Ishikawa (cell line): ENCODE data around the gene SPATA16.

Experiments
- CEBPB ChIP-seq: IDR thresholded peaks from 2 replicates; pipeline ENCODE4 v1.6.1; 2012
- CREB1 ChIP-seq: IDR thresholded peaks from 2 replicates; pipeline ENCODE4 v1.6.1; 2012; ENCODE audit warnings: low read depth
- EGR1 ChIP-seq: IDR thresholded peaks from 2 replicates; pipeline ENCODE4 v1.6.1; 2012
- EP300 ChIP-seq: IDR thresholded peaks from 2 replicates; pipeline ENCODE4 v1.6.1; 2012; ENCODE audit warnings: borderline replicate concordance
- FOXM1 ChIP-seq: IDR thresholded peaks from 2 replicates; pipeline ENCODE4 v1.6.1; 2012; ENCODE audit warnings: low read depth, borderline replicate concordance
- RAD21 ChIP-seq: IDR thresholded peaks from 2 replicates; pipeline ENCODE4 v1.6.1; 2012; ENCODE audit warnings: low read depth
- REST ChIP-seq: IDR thresholded peaks from 2 replicates; pipeline ENCODE4 v1.6.1; 2012; ENCODE audit warnings: low read depth, mild to moderate bottlenecking
- TAF1 ChIP-seq: IDR thresholded peaks from 2 replicates; pipeline ENCODE4 v1.6.1; 2012; ENCODE audit warnings: low read depth, mild to moderate bottlenecking
- TCF12 ChIP-seq: IDR thresholded peaks from 2 replicates; pipeline ENCODE4 v1.6.1; 2012; ENCODE audit warnings: low read depth
- TEAD4 ChIP-seq: IDR thresholded peaks from 2 replicates; pipeline ENCODE4 v1.6.1; 2012
- YY1 ChIP-seq: IDR thresholded peaks from 2 replicates; pipeline ENCODE4 v1.6.1; 2012; ENCODE audit warnings: low read depth
- ZBTB7A ChIP-seq: IDR thresholded peaks from 2 replicates; pipeline ENCODE4 v1.6.1; 2012; ENCODE audit warnings: low read depth
- TF ChIP-seq, protein P1 (sequence below): IDR thresholded peaks from 2 replicates; pipeline ENCODE4 v1.6.1; 2012

GRCh38 chr3:172980849-172981248 is 160.2 kb downstream of the SPATA16 start:
- TF ChIP-seq EP300 (no peak), TCF12 (no peak), TAF1 (no peak), RAD21 (no peak), CEBPB (no peak), TEAD4 (no peak), CREB1 (no peak), EGR1 (no peak), YY1 (no peak), FOXM1 (no peak), REST (no peak), ZBTB7A (no peak)
- TF ChIP-seq, protein P1, sequence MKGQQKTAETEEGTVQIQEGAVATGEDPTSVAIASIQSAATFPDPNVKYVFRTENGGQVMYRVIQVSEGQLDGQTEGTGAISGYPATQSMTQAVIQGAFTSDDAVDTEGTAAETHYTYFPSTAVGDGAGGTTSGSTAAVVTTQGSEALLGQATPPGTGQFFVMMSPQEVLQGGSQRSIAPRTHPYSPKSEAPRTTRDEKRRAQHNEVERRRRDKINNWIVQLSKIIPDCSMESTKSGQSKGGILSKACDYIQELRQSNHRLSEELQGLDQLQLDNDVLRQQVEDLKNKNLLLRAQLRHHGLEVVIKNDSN, result no peak
